GM06990 (cell line): Measurements from ENCODE around the gene PDCL2.
"Not testable (repeated sequence)": the region's sequence is repeated elsewhere in the genome, so short reads cannot be mapped to it uniquely, and the experiment has no call there.

ENCODE experiments used
- DNase-seq: peaks from one replicate; pipeline ENCODE4 v3.0.0-alpha.2; 2011; ENCODE audit not compliant: insufficient read length; ENCODE audit errors: extremely low read depth
- H3K27me3 ChIP-seq: replicated peaks from 2 replicates; pipeline ENCODE4 v1.6.0; 2011; ENCODE audit warnings: low read length; ENCODE audit not compliant: control insufficient read depth, insufficient read depth
- H3K36me3 ChIP-seq: 2 replicates; pipeline ENCODE4 v1.5.1; 2011; ENCODE audit warnings: low read length; ENCODE audit not compliant: control insufficient read depth, insufficient read depth
- H3K4me3 ChIP-seq: replicated peaks from 2 replicates; pipeline ENCODE4 v1.5.1; 2011; ENCODE audit warnings: low read depth, mild to moderate bottlenecking, control low read depth, low read length
- TF ChIP-seq, protein P1 (sequence below): IDR thresholded peaks from 2 replicates; pipeline ENCODE4 v1.5.1; 2011; ENCODE audit warnings: low read length, control low read depth, mild to moderate bottlenecking, inconsistent platforms; ENCODE audit not compliant: insufficient read depth, poor library complexity, severe bottlenecking

PDCL2 gene

DNA sequence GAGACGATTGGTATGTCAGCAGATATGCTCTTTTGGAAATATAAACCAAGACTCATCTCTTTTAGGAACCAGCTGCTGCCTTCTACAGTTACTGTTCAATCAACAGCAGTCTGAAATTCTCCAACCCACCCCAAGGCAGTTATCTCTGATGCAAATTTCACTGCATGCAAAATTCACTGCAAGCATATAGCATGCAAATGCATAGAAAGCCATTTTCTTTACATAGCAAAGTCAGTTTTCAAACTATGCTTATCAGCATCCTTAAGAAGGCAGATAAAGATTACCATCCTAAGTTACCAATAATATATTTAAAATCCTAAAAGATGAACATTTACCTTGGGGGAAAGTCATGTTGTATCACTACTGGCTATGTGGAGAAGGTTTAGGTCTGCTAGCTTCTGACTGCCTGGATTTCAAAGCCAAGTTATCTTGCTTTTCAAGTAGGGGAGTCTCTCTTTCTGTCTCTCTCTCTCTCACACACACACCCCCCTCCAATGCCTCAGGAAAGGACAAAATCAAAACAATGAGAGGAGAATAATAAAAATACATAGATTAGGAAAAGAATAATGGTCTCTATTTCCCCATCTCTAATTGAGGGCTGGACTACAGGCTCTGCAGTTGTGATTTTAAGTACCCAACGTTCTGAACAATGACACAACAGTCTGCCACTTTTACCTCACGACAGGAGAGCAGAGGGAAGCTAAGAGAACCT, 42.5 kb upstream of the PDCL2 start:
- TF ChIP-seq, protein P1, sequence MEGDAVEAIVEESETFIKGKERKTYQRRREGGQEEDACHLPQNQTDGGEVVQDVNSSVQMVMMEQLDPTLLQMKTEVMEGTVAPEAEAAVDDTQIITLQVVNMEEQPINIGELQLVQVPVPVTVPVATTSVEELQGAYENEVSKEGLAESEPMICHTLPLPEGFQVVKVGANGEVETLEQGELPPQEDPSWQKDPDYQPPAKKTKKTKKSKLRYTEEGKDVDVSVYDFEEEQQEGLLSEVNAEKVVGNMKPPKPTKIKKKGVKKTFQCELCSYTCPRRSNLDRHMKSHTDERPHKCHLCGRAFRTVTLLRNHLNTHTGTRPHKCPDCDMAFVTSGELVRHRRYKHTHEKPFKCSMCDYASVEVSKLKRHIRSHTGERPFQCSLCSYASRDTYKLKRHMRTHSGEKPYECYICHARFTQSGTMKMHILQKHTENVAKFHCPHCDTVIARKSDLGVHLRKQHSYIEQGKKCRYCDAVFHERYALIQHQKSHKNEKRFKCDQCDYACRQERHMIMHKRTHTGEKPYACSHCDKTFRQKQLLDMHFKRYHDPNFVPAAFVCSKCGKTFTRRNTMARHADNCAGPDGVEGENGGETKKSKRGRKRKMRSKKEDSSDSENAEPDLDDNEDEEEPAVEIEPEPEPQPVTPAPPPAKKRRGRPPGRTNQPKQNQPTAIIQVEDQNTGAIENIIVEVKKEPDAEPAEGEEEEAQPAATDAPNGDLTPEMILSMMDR, result no peak
- no peak overlapping the region for H3K4me3 ChIP-seq
- H3K27me3 ChIP-seq, result peaks cover 3% of the 10 kb centered on the region
- no peak for DNase-seq
- no peaks in the 10 kb centered on the region for H3K36me3 ChIP-seq

DNA sequence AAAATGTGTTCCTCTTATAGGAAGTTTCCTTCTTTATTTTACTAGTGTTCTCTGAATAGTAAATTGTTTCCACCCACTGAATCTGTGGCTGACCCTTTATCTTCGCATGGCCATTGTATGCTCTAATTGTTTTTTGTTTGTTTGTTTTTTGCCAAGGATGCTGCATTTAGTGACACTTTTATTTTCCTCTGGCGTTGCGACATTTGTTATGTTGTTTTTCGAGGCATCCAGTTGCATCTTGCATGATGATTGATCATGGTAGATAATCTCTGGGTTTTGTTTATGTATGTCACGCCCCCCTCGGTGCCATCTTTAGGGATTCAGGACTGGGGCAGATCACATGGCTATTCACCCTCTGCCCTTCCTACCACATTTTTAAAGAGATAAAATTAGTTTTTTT, 41.9 kb upstream of the PDCL2 start:
- Histone ChIP-seq H3K4me3 (no peak overlapping the region), H3K27me3 (peaks cover 3% of the 10 kb centered on the region), H3K36me3 (no peaks in the 10 kb centered on the region)
- no peak for DNase-seq
- TF ChIP-seq, protein P1, result no peak

DNA sequence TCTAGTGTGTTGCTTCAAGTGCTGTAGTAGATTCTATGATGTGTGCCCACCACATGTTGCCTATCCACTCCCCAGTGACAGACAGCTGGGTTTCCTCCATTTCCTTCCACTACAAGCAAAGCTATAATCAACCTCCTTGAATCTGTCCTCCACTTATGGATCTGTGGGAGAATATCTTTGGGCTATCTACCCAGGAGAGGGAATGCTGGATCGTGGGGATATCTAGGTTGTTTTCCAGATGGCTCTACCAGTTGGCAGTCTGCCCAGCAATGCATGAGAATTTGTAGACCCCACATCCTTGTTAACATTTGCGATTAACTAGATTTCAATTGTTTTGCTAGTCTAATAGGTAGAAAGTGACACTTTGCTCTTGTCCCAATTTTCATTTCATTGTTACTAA, 33.8 kb upstream of the PDCL2 start:
- no peak for DNase-seq
- Histone ChIP-seq H3K27me3 (no peaks in the 10 kb centered on the region), H3K4me3 (no peak overlapping the region), H3K36me3 (no peaks in the 10 kb centered on the region)
- TF ChIP-seq, protein P1, result no peak

DNA sequence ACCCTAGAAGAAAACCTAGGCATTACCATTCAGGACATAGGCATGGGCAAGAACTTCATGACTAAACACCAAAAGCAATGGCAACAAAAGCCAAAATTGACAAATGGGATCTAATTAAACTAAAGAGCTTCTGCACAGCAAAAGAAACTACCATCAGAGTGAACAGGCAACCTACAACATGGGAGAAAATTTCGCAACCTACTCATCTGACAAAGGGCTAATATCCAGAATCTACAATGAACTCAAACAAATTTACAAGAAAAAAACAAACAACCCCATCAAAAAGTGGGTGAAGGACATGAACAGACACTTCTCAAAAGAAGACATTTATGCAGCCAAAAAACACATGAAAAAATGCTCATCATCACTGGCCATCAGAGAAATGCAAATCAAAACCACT, 32.0 kb upstream of the PDCL2 start:
- DNase-seq, H3K36me3 ChIP-seq, H3K27me3 ChIP-seq, H3K4me3 ChIP-seq: not testable (repeated sequence)

DNA sequence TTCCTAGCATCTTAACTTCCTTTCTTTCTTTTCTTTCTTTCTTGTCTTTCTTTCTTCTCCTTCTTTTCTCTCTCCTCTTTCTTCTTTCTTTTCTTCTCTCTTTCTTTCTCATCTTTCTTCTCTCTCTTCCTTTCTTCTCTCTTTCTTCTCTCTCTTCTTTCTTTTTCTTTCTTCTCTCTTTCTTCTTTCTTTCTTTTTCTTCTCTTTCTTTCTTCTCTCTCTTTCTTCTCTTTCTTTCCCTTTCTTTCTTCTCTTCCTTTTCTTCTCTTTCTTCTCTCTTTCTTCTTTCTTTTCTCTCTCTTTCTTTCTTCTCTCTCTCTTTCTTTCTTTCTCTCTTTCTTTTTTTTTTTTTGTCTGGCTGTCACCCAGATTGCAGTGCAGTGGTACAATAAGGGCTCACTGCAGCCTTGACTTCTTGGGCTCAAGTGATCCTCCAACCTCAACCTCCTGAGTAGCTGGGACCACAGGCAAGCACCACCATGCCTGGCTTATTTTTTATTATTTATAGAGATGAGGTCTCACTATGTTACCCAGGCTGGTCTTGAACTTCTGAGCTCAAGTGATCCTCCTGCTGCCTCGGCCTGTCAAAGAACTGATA, 26.6 kb upstream of the PDCL2 start:
- no peak for DNase-seq
- H3K27me3 ChIP-seq, result no peaks in the 10 kb centered on the region

DNA sequence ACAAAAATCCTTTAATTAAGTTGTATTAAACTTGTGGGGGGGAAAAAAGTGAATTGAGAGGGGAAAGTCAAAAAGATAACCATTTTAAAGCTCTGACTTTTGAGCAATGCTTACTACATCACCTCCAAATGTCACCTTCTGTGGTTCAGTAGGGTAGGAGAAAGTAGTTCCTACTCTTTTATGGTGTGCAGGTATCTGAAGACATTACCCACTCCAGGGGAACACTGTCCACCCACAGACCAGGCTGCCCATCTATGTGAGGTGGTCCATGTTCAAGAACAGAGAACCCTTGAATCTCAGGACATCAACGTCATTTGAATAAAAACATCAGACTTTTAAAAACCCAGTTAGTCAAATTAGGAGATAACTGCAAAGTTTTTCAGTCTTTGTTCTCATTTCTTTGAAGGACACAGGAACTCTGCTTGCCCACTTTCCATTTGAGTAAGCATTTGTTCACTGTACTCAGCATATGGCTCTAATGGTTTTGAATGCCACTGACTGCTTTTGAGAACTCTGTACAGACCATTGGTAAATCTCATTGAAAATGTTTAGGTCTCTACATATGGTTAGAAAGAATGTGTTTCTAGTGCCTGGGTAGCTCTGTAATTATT, 25.6 kb upstream of the PDCL2 start:
- DNase-seq, result peak; percentile 25
- TF ChIP-seq, protein P1, result no peak
- H3K4me3 ChIP-seq, result no peak overlapping the region

More for the DNA sequence above, 26.6 kb upstream of the PDCL2 start:
- no peak overlapping the region for H3K4me3 ChIP-seq
- no peaks in the 10 kb centered on the region for H3K36me3 ChIP-seq
- TF ChIP-seq, protein P1, result no peak

More for the DNA sequence above, 25.6 kb upstream of the PDCL2 start:
- H3K27me3 ChIP-seq, result no peaks in the 10 kb centered on the region
- H3K36me3 ChIP-seq, result no peaks in the 10 kb centered on the region
